NT2/D1 (cell line): ENCODE results near the gene SH2D5.

Experiments
- SUZ12 ChIP-seq: IDR thresholded peaks from 2 replicates; pipeline ENCODE4 v1.6.1; 2011; ENCODE audit not compliant: insufficient read length, insufficient read depth; ENCODE audit errors: extremely low read depth
- YY1 ChIP-seq: IDR thresholded peaks from 2 replicates; pipeline ENCODE4 v1.6.1; 2011; ENCODE audit not compliant: insufficient read length, insufficient read depth
- ZNF274 ChIP-seq: IDR thresholded peaks from 2 replicates; pipeline ENCODE4 v1.6.1; 2011; ENCODE audit warnings: mild to moderate bottlenecking, low read depth, low read length

GRCh38 chr1:20708057-20708456, 24.4 kb downstream of the SH2D5 start:
- TF ChIP-seq YY1 (no peak), SUZ12 (no peak), ZNF274 (no peak)
